ENCODE measurements around the gene GATAD2B. TPM values are rescaled to one million over a fixed set of nuclear protein-coding genes. Genes with fewer than 3 reads are reported as not detected.
"Not testable (repeated sequence)": the region's sequence is repeated elsewhere in the genome, so short reads cannot be mapped to it uniquely, and the experiment has no call there.

Gene GATAD2B
- polyA plus RNA-seq, 10 donors, result 12.5 to 20.1 (median 17.9) TPM

GRCh38 chr1:153932156-153933131 is 9.7 kb upstream of the GATAD2B start:
- DNase-seq, result no peak

- DNase-seq, result no peak
Observed at GRCh38 chr1:153929981-153930948, 7.5 kb upstream of the GATAD2B start.

GRCh38 chr1:153929426-153929825 is 6.7 kb upstream of the GATAD2B start:
- DNase-seq, result no peak

GRCh38 chr1:153928791-153929341 is 6.1 kb upstream of the GATAD2B start:
- no peak for DNase-seq

GRCh38 chr1:153928245-153928644 is 5.5 kb upstream of the GATAD2B start:
- no peak for DNase-seq

- DNase-seq, result no peak
Observed at GRCh38 chr1:153926405-153926804, 3.6 kb upstream of the GATAD2B start.

GRCh38 chr1:153922076-153922971 is 448 bp downstream of the GATAD2B start:
- DNase-seq, result peak in 2 of 3 donors; percentile 51 to 67

GRCh38 chr1:153921803-153922075 is 1.0 kb downstream of the GATAD2B start:
- no peak for DNase-seq

GRCh38 chr1:153921080-153921802 is 1.5 kb downstream of the GATAD2B start:
- DNase-seq, result no peak

GRCh38 chr1:153919876-153920852 is 2.6 kb downstream of the GATAD2B start:
- peak in 1 of 3 donors; percentile 32 for DNase-seq

GRCh38 chr1:153916297-153916696 is 6.5 kb downstream of the GATAD2B start:
- no peak for DNase-seq

- DNase-seq, result no peak
Observed at GRCh38 chr1:153912349-153912748, 10.4 kb downstream of the GATAD2B start.

- not testable (repeated sequence) for DNase-seq
Observed at GRCh38 chr1:153910560-153910959, 12.2 kb downstream of the GATAD2B start.

GRCh38 chr1:153908071-153908470 is 14.7 kb downstream of the GATAD2B start:
- DNase-seq, result no peak

- no peak for DNase-seq
Observed at GRCh38 chr1:153907134-153907533, 15.6 kb downstream of the GATAD2B start.

GRCh38 chr1:153906396-153906795 is 16.4 kb downstream of the GATAD2B start:
- no peak for DNase-seq

GRCh38 chr1:153905908-153906307 is 16.9 kb downstream of the GATAD2B start:
- not testable (repeated sequence) for DNase-seq

GRCh38 chr1:153903841-153904455 is 18.8 kb downstream of the GATAD2B start:
- no peak for DNase-seq

- no peak for DNase-seq
Observed at GRCh38 chr1:153899509-153899908, 23.3 kb downstream of the GATAD2B start.
